Measurements from ENCODE around the gene ABCA12.
A peak's percentile ranks its signal among the peaks of the same experiment; 100 is the strongest.

Gene ABCA12

GRCh38 chr2:215027779-215028178 lies 110.6 kb downstream of the ABCA12 start:
- Histone ChIP-seq H3K4me1 (peaks cover 40% of the 10 kb centered on the region), H3K4me2 (no peak overlapping the region), H3K27ac (no peak overlapping the region), H3K27me3 (no peaks in the 10 kb centered on the region), H3K36me3 (no peaks in the 10 kb centered on the region), H3K9me3 (0 out of 2 replicates have a peak, but pooled peaks cover 5% of the 10 kb centered on the region), H3K4me3 (no peak overlapping the region), H4K20me1 (no peaks in the 10 kb centered on the region), H3K9ac (no peak overlapping the region)
- TF ChIP-seq Cebpa-rat (IDR thresholded peaks at IDR 0.05) = no peak

- Histone ChIP-seq H4K20me1 (no peaks in the 10 kb centered on the region), H3K9me3 (peaks cover 13% of the 10 kb centered on the region; the same call in 1 of the 2 replicates), H3K27ac (peak overlapping the region; percentile 51; the same call in 1 of the 2 replicates), H3K27me3 (no peaks in the 10 kb centered on the region), H3K4me1 (peaks cover 68% of the 10 kb centered on the region), H3K4me2 (peak overlapping the region; percentile 66), H3K36me3 (no peaks in the 10 kb centered on the region), H3K4me3 (no peak overlapping the region), H3K9ac (no peak overlapping the region)
- TF ChIP-seq Cebpa-rat (IDR thresholded peaks at IDR 0.05) = no peak
Measured at GRCh38 chr2:215022910-215023309, 115.5 kb downstream of the ABCA12 start.

- H3K36me3 ChIP-seq = no peaks in the 10 kb centered on the region
- H3K27me3 ChIP-seq = no peaks in the 10 kb centered on the region
- H3K4me1 ChIP-seq = peaks cover 73% of the 10 kb centered on the region
- no peak overlapping the region for H3K9ac ChIP-seq
- peaks cover 13% of the 10 kb centered on the region; the same call in 1 of the 2 replicates for H3K9me3 ChIP-seq
- no peak overlapping the region for H3K4me3 ChIP-seq
- H4K20me1 ChIP-seq = no peaks in the 10 kb centered on the region
- H3K4me2 ChIP-seq = peak overlapping the region; percentile 66
- peak overlapping the region; percentile 51 for H3K27ac ChIP-seq
- TF ChIP-seq Cebpa-rat (IDR thresholded peaks at IDR 0.05) = no peak
Measured at GRCh38 chr2:215022418-215022817, 116.0 kb downstream of the ABCA12 start.

GRCh38 chr2:215020283-215020682 lies 118.1 kb downstream of the ABCA12 start:
- Histone ChIP-seq H3K4me3 (no peak overlapping the region), H3K36me3 (peaks cover 4% of the 10 kb centered on the region; the same call in 1 of the 2 replicates), H3K9me3 (peaks cover 16% of the 10 kb centered on the region), H3K4me1 (peaks cover 75% of the 10 kb centered on the region), H3K4me2 (peak overlapping the region; percentile 68), H3K27ac (peak overlapping the region; percentile 71), H3K9ac (no peak overlapping the region), H3K27me3 (no peaks in the 10 kb centered on the region), H4K20me1 (no peaks in the 10 kb centered on the region)
- no peak for TF ChIP-seq Cebpa-rat (IDR thresholded peaks at IDR 0.05)

GRCh38 chr2:215019521-215020145 lies 118.8 kb downstream of the ABCA12 start:
- H4K20me1 ChIP-seq = no peaks in the 10 kb centered on the region
- H3K9ac ChIP-seq = peak overlapping the region; percentile 54; the same call in 1 of the 2 replicates
- peak overlapping the region; percentile 68 for H3K4me2 ChIP-seq
- peaks cover 78% of the 10 kb centered on the region for H3K4me1 ChIP-seq
- no peaks in the 10 kb centered on the region for H3K27me3 ChIP-seq
- H3K4me3 ChIP-seq = peak overlapping the region; percentile 42
- peak overlapping the region; percentile 71 for H3K27ac ChIP-seq
- peaks cover 4% of the 10 kb centered on the region; the same call in 1 of the 2 replicates for H3K36me3 ChIP-seq
- peaks cover 16% of the 10 kb centered on the region for H3K9me3 ChIP-seq
- TF ChIP-seq Cebpa-rat (IDR thresholded peaks at IDR 0.05) = no peak

- H3K9ac ChIP-seq = peak overlapping the region; percentile 54; the same call in 1 of the 2 replicates
- H4K20me1 ChIP-seq = no peaks in the 10 kb centered on the region
- H3K4me2 ChIP-seq = peak overlapping the region; percentile 68
- no peaks in the 10 kb centered on the region for H3K27me3 ChIP-seq
- no peak for TF ChIP-seq Cebpa-rat (IDR thresholded peaks at IDR 0.05)
- peaks cover 4% of the 10 kb centered on the region; the same call in 1 of the 2 replicates for H3K36me3 ChIP-seq
- peaks cover 80% of the 10 kb centered on the region for H3K4me1 ChIP-seq
- H3K27ac ChIP-seq = peak overlapping the region; percentile 71
- peaks cover 16% of the 10 kb centered on the region for H3K9me3 ChIP-seq
- peak overlapping the region; percentile 42 for H3K4me3 ChIP-seq
Measured at GRCh38 chr2:215019085-215019484, 119.3 kb downstream of the ABCA12 start.

- peaks cover 4% of the 10 kb centered on the region; the same call in 1 of the 2 replicates for H3K36me3 ChIP-seq
- H3K9ac ChIP-seq = no peak overlapping the region
- H4K20me1 ChIP-seq = no peaks in the 10 kb centered on the region
- TF ChIP-seq Cebpa-rat (IDR thresholded peaks at IDR 0.05) = no peak
- H3K4me1 ChIP-seq = peaks cover 80% of the 10 kb centered on the region
- H3K9me3 ChIP-seq = peaks cover 11% of the 10 kb centered on the region
- no peak overlapping the region for H3K4me3 ChIP-seq
- H3K4me2 ChIP-seq = no peak overlapping the region
- no peak overlapping the region for H3K27ac ChIP-seq
- no peaks in the 10 kb centered on the region for H3K27me3 ChIP-seq
Measured at GRCh38 chr2:215015421-215015820, 123.0 kb downstream of the ABCA12 start.

- Histone ChIP-seq H3K4me3 (no peak overlapping the region), H4K20me1 (no peaks in the 10 kb centered on the region), H3K36me3 (no peaks in the 10 kb centered on the region), H3K9ac (no peak overlapping the region), H3K27me3 (no peaks in the 10 kb centered on the region), H3K4me1 (peaks cover 52% of the 10 kb centered on the region), H3K9me3 (peaks cover 1% of the 10 kb centered on the region; the same call in 1 of the 2 replicates), H3K4me2 (peak overlapping the region; percentile 45), H3K27ac (no peak overlapping the region)
- no peak for TF ChIP-seq Cebpa-rat (IDR thresholded peaks at IDR 0.05)
Measured at GRCh38 chr2:215010390-215010789, 128.0 kb downstream of the ABCA12 start.

- H3K4me2 ChIP-seq = no peak overlapping the region
- H3K4me1 ChIP-seq = no peaks in the 10 kb centered on the region
- H3K27ac ChIP-seq = no peak overlapping the region
- no peak overlapping the region for H3K9ac ChIP-seq
- no peaks in the 10 kb centered on the region for H3K36me3 ChIP-seq
- H3K4me3 ChIP-seq = no peak overlapping the region
- no peak for TF ChIP-seq Cebpa-rat (IDR thresholded peaks at IDR 0.05)
- no peaks in the 10 kb centered on the region for H3K9me3 ChIP-seq
- no peaks in the 10 kb centered on the region for H3K27me3 ChIP-seq
- no peaks in the 10 kb centered on the region for H4K20me1 ChIP-seq
Measured at GRCh38 chr2:215003001-215003400, 135.4 kb downstream of the ABCA12 start.

GRCh38 chr2:215002500-215002899 lies 135.9 kb downstream of the ABCA12 start:
- Histone ChIP-seq H3K27ac (no peak overlapping the region), H3K9me3 (no peaks in the 10 kb centered on the region), H3K9ac (no peak overlapping the region), H3K4me2 (no peak overlapping the region), H4K20me1 (no peaks in the 10 kb centered on the region), H3K4me3 (no peak overlapping the region), H3K36me3 (no peaks in the 10 kb centered on the region), H3K4me1 (no peaks in the 10 kb centered on the region), H3K27me3 (no peaks in the 10 kb centered on the region)
- no peak for TF ChIP-seq Cebpa-rat (IDR thresholded peaks at IDR 0.05)

All from BLaER1 (cell line).